Heart right ventricle (tissue), 16 donors: ENCODE results near the gene CXorf58. TPM values are rescaled to one million over a fixed set of nuclear protein-coding genes. Genes with fewer than 3 reads are reported as not detected.
A peak's percentile ranks its signal among the peaks of the same experiment; 100 is the strongest.
"Not testable (repeated sequence)": the region's sequence is repeated elsewhere in the genome, so short reads cannot be mapped to it uniquely, and the experiment has no call there.

Experiments
- ATAC-seq, 8 donors: fragments of 200-7000 bp; cut with Tn5 transposase; one replicate each; pipeline ENCODE4 v1.9.1; 2020; ENCODE audit warnings: mild to moderate bottlenecking in 8 of 8, moderate library complexity in 8 of 8, moderate number of reproducible peaks in 1 of 8
- DNase-seq, 2 donors: peaks; one replicate each; pipeline ENCODE4 v3.0.0-alpha.2; 2020
- H3K27ac ChIP-seq, 10 donors: fragments of 200-600 bp; sonication (generic) in 2 of 10; one replicate each; pipeline versions ENCODE4 v1.5.0 to v1.8.0; 2020 to 2022; ENCODE audit warnings: mild to moderate bottlenecking in 3 of 10
- H3K27me3 ChIP-seq, 7 donors: fragments of 200-600 bp; one replicate each; pipeline ENCODE4 v1.8.0; 2021 to 2022; ENCODE audit warnings: mild to moderate bottlenecking in 2 of 7
- H3K36me3 ChIP-seq, 9 donors: fragments of 200-600 bp; sonication (generic) in 1 of 9; one replicate each; pipeline versions ENCODE4 v1.5.0 to v1.8.0; 2020 to 2022; ENCODE audit warnings: mild to moderate bottlenecking in 2 of 9
- H3K4me1 ChIP-seq, 9 donors: fragments of 200-600 bp; sonication (generic) in 1 of 9; one replicate each; pipeline versions ENCODE4 v1.5.0 to v1.8.0; 2020 to 2022; ENCODE audit warnings: mild to moderate bottlenecking in 4 of 9
- H3K4me3 ChIP-seq, 10 donors: fragments of 200-600 bp; sonication (generic) in 2 of 10; one replicate each; pipeline versions ENCODE4 v1.5.0 to v1.8.0; 2020 to 2022; ENCODE audit warnings: mild to moderate bottlenecking in 7 of 10, moderate library complexity in 2 of 10
- H3K9me3 ChIP-seq, 11 donors: fragments of 200-600 bp in 10 of 11; sonication (generic) in 2 of 11; one replicate each; pipeline versions ENCODE4 v1.5.0 to v1.8.0; 2013 to 2022; ENCODE audit warnings: mild to moderate bottlenecking in 2 of 11, control low read depth in 1 of 11, moderate library complexity in 1 of 11
- WGBS, 2 donors: extraction: QIAGEN DNeasy Blood & Tissue Kit; methylation state at CpG; one replicate each; pipeline ENCODE4 v1.1.7; 2013; ENCODE audit warnings: inconsistent platforms in 1 of 2; 5-methylcytosine and 5-hydroxymethylcytosine counted together
- intact Hi-C, 10 donors: fragments of 100-400 bp; cut with DNase I; formaldehyde crosslinking; loops; one replicate each; pipeline versions ENCODE4 v1.11.1 to v1.14.2; 2022
- long read RNA-seq, 3 donors: library from polyadenylated mRNA; unstranded; transcript quantifications; one replicate each; pipeline ENCODE4 v2.0.0, GENCODE V29; 2020 to 2021
- polyA plus RNA-seq, 2 donors: library from polyadenylated mRNA; stranded (reverse); fragments of 200-250 nt; gene quantifications; one replicate each; pipeline ENCODE4 v1.2.3, GENCODE V29; 2013
- total RNA-seq, 10 donors: library from RNA; stranded (reverse); fragmentation: NEBNext Ultra II Directional in 3 of 10; extraction: Animal tissue kit (Norgen Biotek cat#: 25700) in 3 of 10; gene quantifications; one replicate each; pipeline versions ENCODE4 v1.2.1 to v1.2.4, GENCODE V29; 2021 to 2023
- TF ChIP-seq, protein P1 (sequence below), 9 donors: fragments of 200-600 bp; sonication (generic) in 2 of 9; IDR thresholded peaks; one replicate each; pipeline versions ENCODE4 v1.5.0 to v1.8.0; 2021 to 2022; ENCODE audit warnings: antibody characterized with exemption in 9 of 9, mild to moderate bottlenecking in 5 of 9, moderate library complexity in 1 of 9
- donor health status: Arrhythmogenic right ventricular cardiomyopathy.
- donor health status: ischemic (EF 13 %, LVEDD 7.1; RV severe dilation, severe dysfunction).
- donor health status: healthy with polysubstance abuse.
- donor health status: DM: no; HTN: yes; CAD: no.
- donor health status: DM: no; HTN: no; CAD: no.
- donor health status: ischemic (EF 25% LVEDD 6.9; RV normal size, moderate dysfunction).
- donor health status: ischemic (EF 25% LVEDD 5.7; RV mildly dilated, moderate dysfunction).
- donor health status: healthy.
- donor health status: DM: yes; HTN: yes; CAD: no.
- donor health status: Ischemic cardiomyopathy.
- donor health status: ischemic (EF 35%, LVEDD 5.7; RV mildly dilated, moderate dysfunction).
- donor health status: nonischemic (EF 11% LVEDD 7.7; RV severe dilation, severe dysfunction).
- donor health status: DM: yes; HTN: yes; CAD: no.
- donor health status: PGD.
- donor health status: ischemic (EF 29% LVEDD 5.4; RV normal size, mild dysfunction).
- donor health status: nonischemic (EF 23%, LVEDD 6.1; RV moderate dilation, normal function).

CXorf58 gene, protein sequence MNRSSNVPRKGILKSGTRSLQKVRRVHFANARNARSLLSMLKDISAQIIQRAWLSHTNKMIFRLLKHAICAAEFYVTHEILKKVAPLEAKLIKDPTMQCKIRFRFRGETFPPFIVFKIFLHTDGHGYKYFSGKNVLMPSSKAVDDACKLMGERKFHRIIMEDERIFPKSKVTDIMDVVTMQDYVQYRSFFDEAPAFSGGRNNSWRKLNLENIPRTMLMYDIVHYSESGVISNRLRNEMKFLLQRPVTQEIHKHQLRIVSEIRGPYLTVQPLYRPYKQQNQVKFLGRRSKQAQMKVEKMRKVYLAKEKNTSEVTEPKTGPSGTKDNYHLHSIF
- total RNA-seq, result 1 to 10 TPM in 1 of 10 donors, under 1 TPM in 7, not detected in 2; 0.13 to 1.1 (median 0.33) TPM
- polyA plus RNA-seq, result under 1 TPM; 0.09 to 0.29 TPM
- long read RNA-seq, donor 1, partial matches to known transcripts, result 1 of 1 reads
- long read RNA-seq, donor 1, other reads (novel, unspliced or antisense), result 0 of 1 reads
- long read RNA-seq, donor 2, result 0 reads
- long read RNA-seq, donor 3, result 0 reads

DNA sequence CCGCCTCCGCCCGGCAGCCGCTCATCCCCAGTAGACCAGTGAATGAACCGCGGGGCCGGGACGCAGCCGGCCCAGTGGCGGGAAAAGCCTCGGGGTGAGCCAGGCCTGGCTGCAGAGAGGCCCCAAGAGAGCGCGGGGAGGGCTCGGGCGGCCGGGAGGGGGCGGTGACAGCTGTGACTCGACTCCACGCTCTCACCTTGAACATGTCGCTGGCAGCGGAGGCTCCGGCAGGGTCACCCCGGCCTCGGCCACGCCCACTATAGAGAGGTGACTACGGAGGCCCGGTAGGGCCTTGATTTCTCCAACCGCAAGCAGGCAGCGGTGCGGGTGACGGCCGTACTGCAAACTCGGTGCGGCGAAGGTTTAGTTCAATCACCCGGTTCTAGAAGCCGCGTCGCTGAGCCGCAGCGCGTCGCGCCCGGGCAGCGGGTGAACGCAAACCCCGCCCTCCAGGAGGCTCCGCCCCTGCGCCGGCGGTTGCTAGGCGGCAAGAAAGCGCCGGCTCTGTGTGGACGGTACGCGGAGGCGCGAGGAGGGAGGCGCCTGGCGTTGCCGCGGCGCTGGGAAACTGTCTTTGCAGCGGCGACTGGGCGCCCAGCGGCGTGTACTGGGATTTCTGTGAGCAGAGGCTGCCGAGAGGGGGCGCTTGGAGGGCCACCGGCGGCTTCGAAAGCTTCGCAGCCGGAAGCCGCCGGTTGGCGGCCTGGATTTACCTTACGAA lies at the start of gene CXorf58, which contains the start of gene APOO:
TSS of gene CXorf58 (plus strand) at position 509 of the 721 bp plus-strand sequence. CDS start 2,297 bp downstream, outside the sequence.
TSS of gene APOO (minus strand) at position 441 of the 721 bp plus-strand sequence. CDS start at position 205, 236 bp downstream.
- WGBS, 2 donors, result 0 to 1% methylated on average over 61 to 81 of the region's 81 CpGs

DNA sequence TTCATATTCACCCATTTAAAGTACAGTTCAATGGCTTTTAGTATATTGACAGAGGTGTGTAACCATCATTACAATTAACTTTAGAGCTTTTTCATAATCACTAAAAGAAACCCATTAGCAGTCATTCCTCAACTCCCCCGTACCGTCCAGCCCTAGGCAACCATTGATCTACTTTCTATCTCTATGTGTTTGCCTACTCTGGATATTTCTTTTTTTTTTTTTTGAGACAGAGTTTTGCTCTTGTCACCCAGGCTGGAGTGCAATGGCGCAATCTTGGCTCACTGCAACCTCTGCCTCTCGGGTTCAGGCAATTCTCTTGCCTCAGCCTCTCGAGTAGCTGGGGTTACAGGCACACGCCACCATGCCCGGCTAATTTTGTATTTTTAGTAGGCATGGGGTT lies 48.6 kb upstream of the CXorf58 start:
- WGBS, 2 donors, result 94 to 98% methylated on average over 7 of the region's 7 CpGs
- H3K4me3 ChIP-seq, H3K27me3 ChIP-seq, DNase-seq, H3K27ac ChIP-seq, ATAC-seq, H3K4me1 ChIP-seq, H3K36me3 ChIP-seq, H3K9me3 ChIP-seq: not testable (repeated sequence)
- intact Hi-C loops, result loop anchor here in 1 of 10 donors (10.0 kb wide), 1 partner anchor 74 kb away; the partner anchor contains the start of gene SAT1

More for the DNA sequence above, at the start of gene CXorf58, which contains the start of gene APOO:
- H3K4me1 ChIP-seq, result peaks cover 0 to 16% (median 2%) of the 10 kb centered on the region in 9 donors
- peak within 1 kb of the TSS; percentile 50 to 75 (median 65) for H3K4me3 ChIP-seq
- TF ChIP-seq, protein P1, sequence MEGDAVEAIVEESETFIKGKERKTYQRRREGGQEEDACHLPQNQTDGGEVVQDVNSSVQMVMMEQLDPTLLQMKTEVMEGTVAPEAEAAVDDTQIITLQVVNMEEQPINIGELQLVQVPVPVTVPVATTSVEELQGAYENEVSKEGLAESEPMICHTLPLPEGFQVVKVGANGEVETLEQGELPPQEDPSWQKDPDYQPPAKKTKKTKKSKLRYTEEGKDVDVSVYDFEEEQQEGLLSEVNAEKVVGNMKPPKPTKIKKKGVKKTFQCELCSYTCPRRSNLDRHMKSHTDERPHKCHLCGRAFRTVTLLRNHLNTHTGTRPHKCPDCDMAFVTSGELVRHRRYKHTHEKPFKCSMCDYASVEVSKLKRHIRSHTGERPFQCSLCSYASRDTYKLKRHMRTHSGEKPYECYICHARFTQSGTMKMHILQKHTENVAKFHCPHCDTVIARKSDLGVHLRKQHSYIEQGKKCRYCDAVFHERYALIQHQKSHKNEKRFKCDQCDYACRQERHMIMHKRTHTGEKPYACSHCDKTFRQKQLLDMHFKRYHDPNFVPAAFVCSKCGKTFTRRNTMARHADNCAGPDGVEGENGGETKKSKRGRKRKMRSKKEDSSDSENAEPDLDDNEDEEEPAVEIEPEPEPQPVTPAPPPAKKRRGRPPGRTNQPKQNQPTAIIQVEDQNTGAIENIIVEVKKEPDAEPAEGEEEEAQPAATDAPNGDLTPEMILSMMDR (IDR thresholded peaks at IDR 0.05), result peak; percentile 49 to 89 (median 74)
- DNase-seq (peak; percentile 89 to 91), ATAC-seq (peak; percentile 96 to 99 (median 98))
- H3K36me3 ChIP-seq, result no peaks in the 10 kb centered on the region
- no peaks in the 10 kb centered on the region for H3K9me3 ChIP-seq
- peaks cover 0 to 26% (median 0%) of the 10 kb centered on the region in 7 donors for H3K27me3 ChIP-seq
- H3K27ac ChIP-seq, result peak within 1 kb of the TSS; percentile 78 to 95 (median 88)
- intact Hi-C loops, result loop anchor here (1.0 to 10.0 kb wide), 11 partner anchors 115 to 245 kb away; partner anchors contain the start of genes EIF2S3 (in 6 of the 10), KLHL15 (in 4 of the 10), ACOT9 (in 1 of the 10) and SAT1 (in 1 of the 10)

DNA sequence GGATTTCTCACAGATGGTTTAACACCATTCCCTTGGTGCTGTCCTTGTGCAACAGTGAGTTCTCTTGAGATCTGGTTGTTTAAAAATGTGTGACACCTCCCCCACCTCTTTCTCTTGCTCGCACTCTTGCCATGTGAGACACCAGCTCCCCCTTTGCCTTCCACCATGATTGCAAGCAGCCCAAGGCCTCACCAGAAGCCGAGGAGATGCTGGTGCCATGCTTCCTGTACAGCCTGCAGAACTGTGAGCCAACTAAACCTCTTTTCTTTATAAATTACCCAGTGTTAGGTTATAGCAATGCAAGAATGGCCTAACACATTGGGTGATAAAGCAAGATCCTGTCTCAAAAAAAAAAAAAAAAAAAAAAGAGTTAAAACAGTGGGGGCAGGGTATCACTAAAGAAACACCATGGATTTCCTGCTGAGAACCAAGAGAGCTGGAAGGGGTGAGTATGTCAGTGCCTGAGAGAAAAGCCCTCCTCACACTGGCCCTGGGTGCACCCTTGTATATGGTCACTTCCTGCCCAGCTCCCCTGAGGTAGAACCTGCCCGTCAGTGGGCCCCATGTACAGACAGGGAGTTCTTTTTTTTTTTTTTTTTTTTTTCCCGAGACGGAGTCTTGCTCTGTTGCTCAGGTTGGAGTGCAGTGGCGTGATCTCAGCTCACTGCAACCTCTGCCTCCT lies 46.5 kb upstream of the CXorf58 start:
- 82 to 97% methylated on average over 4 to 6 of the region's 6 CpGs for WGBS, 2 donors

DNA sequence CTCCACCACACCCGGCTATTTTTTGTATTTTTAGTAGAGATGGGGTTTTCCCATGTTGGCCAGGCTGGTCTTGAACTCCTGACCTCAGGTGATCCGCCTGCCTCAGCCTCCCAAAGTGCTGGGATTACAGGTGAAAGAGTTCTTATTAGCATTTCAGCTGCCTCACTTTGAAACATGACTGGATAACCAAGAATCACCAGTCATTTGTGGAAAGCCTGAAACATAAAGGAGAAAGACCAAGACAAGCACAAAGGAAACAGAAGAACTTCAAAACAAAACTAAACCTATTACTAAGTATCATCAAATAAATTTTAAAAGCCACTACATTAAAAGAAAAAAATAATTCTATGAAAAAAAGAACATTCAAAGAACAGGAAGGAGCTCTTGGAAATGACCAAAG lies 45.9 kb upstream of the CXorf58 start:
- intact Hi-C loops, H3K9me3 ChIP-seq, H3K27ac ChIP-seq: not testable (repeated sequence)

More for the DNA sequence above, 46.5 kb upstream of the CXorf58 start:
- Histone ChIP-seq H3K36me3 (peaks cover 0 to 8% (median 0%) of the 10 kb centered on the region in 9 donors), H3K4me1 (no peaks in the 10 kb centered on the region), H3K9me3 (no peaks in the 10 kb centered on the region), H3K27me3 (peaks cover 0 to 9% (median 0%) of the 10 kb centered on the region in 7 donors), H3K4me3 (no peak overlapping the region), H3K27ac (no peak overlapping the region)
- intact Hi-C loops, result no loop called here
- DNase-seq, result no peak
- ATAC-seq, result no peak
- TF ChIP-seq, protein P1 (IDR thresholded peaks at IDR 0.05), result no peak

More for the DNA sequence above, 45.9 kb upstream of the CXorf58 start:
- H3K4me3 ChIP-seq, H3K4me1 ChIP-seq, H3K36me3 ChIP-seq, ATAC-seq, DNase-seq: not testable (repeated sequence)
- peaks cover 0 to 13% (median 0%) of the 10 kb centered on the region in 7 donors for H3K27me3 ChIP-seq
- 94 to 95% methylated on average over 2 of the region's 2 CpGs for WGBS, 2 donors
